ENCODE data around the gene CFDP1.

CFDP1 gene

DNA sequence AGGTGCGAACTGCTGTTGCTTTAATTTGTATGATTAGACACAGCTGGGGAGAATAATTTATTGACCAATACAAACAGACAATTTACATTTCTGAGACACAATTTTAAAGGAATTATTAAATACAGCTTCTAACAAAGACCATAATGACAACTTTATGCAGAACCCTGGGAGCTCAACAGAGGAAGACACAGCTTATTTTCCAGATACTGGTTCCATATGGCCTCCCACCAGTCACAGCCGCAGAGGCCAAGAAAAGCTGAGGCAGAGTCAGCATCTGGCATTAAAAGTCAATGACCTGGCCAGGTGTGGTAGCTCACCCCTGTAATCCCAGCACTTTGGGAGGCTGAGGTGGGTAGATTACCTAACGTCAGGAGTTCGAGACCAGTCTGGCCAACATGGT, 115.8 kb downstream of the CFDP1 start:
- no peak for DNase-seq

DNA sequence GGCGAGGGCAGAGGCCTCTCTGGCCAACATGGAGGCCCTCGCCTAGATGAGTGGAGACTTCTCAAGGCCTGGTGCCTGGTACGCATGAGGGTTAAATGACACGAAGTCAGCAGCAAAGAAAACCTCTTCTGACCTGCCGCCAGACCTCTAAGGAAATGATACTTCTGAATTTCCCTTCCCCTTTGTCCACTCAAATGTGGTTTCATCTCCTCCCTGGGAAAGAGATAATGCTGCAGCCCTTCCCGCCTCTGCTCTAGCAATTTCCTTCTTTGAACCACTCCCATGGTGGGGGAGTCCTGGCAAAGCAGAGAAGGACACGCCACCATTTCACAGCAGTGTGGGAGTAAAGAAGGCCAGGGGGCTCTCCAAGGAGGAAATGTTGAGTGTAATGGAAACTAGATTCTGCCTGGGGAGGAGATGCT, 116.2 kb downstream of the CFDP1 start:
- DNase-seq = no peak

- no peak for DNase-seq
Observed at GRCh38 chr16:75315539-75316306, 117.6 kb downstream of the CFDP1 start.

- DNase-seq = no peak
Observed at GRCh38 chr16:75312875-75313274, 120.4 kb downstream of the CFDP1 start.

DNA sequence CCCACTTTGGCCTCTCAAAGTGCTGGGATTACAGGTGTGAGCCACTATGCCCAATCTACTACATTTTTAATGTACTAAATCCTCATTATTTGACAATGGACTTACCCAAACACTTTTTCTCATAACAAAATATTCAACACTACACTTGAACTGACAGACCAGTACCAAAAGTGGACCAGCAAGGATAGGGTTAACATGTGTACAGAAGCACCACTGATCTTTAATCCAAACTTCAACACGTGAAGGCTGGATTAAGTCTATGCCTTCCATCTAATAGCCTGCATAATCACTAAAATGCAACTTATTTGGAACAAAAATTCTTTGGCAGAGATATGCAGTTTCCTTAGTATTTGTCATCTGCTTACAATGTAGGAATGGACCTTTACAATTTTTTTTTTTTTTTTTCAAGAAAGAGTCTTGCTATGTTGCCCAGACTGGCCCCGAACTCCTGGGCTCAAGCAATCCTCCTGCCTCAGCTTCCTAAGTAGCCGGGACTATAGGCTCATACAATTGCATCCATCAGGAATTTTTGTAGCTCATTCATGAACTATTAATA, 121.8 kb downstream of the CFDP1 start:
- no peak for DNase-seq

- no peak for DNase-seq
Observed at GRCh38 chr16:75310541-75310940, 122.8 kb downstream of the CFDP1 start.

GRCh38 chr16:75309899-75310430, 123.3 kb downstream of the CFDP1 start:
- no peak for DNase-seq

DNA sequence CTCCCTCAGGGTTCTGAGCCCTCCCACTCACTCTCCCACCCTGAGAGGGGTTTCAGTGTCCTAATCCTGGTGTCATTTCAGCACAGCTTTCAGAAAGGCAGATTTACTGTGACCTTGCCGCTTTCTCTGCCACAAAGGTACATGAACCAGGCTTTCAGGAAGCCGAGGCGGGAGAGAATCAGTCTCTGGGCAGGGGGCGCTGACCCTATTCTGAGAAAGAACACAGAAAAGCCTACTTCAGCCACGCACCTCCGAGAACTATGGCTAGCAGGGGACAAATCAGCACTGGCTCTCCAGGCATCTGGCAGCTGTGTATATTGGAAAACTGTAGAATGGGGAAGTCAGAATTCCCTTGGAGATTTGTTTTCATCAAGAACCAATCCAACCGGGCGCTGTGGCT, 124.1 kb downstream of the CFDP1 start:
- DNase-seq = no peak

DNA sequence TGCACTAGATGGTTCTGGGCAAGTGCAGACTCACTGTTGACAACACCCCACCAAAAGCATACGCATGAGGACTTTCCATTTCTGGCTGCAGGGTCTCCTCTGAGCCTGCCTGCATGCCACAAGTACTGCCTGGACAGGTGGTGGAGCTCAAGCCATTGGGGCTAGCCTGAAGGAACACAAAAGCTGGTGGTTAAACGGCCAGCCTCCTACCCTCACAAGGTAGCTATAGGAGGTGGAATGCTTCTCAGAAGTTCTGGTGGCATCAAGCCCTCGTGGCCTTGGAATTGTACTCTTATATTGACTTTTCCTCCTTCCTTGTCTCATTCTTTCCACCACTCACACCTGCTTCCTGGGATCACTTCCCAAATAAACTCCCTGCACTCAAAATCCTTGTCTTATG, 125.3 kb downstream of the CFDP1 start:
- no peak for DNase-seq

DNA sequence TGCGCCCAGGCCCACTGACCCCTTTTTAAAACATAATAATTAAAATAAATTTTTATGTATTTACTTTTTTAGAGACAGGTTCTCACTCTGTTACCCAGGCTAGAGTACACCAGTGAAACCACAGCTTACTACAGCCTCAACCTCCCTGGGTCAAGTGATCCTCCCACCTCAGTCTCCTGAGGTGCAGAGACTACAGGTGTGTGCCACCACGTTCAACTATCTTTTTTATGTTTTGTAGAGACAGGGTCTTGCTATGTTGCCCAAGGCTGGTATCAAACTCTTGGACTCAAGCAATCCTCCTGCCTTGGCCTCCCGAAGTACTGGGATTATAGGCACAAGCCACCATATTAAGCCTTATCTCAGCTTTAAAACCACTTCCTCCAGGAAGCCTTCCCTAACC, 125.8 kb downstream of the CFDP1 start:
- no peak for DNase-seq

GRCh38 chr16:75306099-75306762, 127.1 kb downstream of the CFDP1 start:
- DNase-seq = no peak

DNA sequence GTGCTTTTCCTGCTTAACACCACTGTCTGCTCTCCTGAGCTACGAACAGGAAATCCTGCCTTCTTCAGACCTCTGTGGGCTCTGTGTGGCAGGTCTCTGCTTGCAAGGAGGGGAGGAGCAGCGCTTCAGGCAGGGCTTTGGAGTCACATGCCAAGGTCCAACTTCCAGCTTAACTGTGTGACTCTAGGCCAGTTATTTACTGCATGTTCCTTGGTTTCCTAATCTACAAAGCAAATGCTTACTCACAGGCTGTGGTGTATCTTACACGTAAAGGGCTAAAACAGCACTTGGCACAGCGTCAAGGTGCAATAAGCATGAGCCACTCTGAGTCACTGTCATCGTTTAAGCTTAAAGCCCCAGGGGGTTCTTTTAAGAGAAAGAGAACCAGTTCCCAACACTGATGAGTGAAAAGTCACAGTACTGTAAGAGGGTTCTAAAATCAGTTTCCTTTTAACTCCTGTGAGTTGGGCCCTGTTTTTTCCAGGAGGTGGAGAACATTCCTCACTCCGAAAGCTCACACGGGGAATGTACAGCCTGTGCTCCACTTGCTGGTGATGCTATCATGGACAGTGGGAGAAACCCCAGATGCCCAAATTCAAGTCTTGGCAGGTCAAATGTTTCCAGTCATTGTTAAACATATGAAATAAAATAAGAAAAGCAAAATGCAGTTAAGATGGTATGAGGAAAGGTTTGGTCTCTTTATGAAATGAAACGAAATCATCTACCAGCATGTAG, 127.8 kb downstream of the CFDP1 start:
- DNase-seq = peak in 1 of 2 experiments; percentile 43

- DNase-seq = no peak
Observed at GRCh38 chr16:75304521-75305363, 128.6 kb downstream of the CFDP1 start.

- no peak for DNase-seq
Observed at GRCh38 chr16:75301804-75302203, 131.5 kb downstream of the CFDP1 start.

- DNase-seq = no peak
Observed at GRCh38 chr16:75298267-75298666, 135.0 kb downstream of the CFDP1 start.

- DNase-seq = no peak
Observed at GRCh38 chr16:75296606-75297005, 136.7 kb downstream of the CFDP1 start.

DNA sequence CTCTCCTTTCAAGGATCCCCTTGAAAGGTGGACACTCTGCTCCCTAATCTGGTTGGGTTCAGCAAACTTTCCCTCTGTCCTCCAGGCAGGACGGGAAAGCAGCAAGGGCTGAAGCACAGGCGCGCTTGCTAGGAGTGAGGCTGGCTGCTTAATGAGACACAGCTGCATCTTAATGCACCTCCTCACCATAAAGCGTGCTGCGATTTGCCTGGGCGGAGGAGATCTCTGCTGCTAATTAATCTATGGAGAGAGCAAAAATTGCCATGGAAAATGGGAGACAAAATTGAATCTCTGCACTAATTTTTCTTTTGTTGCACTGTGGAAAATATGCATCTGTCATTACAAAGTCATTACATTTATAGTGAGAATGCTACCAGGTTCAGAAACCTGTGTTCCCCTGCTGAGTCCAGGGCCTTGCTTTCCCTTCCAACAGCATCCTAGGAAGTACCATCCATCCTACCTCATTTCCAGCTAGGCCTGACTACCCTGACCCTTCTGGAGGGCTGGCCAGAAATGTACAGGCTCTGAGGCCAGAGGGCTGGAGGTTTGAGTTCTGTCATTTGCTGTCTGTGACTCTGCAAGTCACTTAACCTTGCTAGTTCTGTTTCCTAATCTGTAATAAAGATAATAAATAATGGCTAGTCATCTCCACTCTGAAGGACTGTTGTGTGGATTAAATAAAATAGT, 138.4 kb downstream of the CFDP1 start:
- DNase-seq = no peak

GRCh38 chr16:75293772-75294171, 139.5 kb downstream of the CFDP1 start:
- no peak for DNase-seq

DNA sequence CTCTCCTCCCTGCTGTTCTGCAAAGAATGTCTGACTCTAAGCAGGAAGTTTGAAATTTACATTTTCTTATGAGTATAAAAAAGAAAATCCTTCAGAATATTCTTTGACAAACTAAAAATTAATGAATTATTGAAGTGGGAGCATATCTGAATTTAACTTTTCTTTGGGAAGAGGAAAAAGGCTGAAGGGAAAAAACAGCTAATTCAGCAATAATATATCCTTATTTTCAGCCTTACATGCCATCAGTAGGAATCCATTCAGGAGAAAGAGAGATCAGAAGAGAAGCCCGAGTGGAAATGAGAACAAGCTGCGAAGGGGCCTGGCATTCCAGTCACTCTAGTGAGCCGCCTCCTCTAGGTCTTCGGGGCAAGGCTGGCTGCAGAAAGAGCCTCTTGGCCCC, 140.1 kb downstream of the CFDP1 start:
- DNase-seq = no peak

GRCh38 chr16:75292691-75293090, 140.6 kb downstream of the CFDP1 start:
- no peak for DNase-seq

DNA sequence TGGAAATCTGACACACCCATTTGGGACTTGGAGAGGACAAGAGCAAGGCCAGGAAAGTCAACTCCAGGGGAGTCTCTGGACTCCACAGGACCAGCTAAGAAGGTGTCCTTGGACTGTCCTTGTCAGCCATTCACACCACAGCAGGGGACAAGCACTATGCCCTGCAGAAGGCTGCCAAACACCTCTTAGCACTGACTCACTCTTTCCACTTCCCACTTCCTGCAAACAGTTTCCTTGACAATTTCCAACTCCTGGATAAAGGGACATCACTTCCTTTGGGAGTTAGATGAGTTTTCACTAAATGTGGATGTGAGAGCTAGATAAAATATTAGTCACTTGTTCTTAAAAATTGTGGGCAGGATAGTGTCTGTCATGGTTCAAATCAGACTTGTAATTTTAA, 144.1 kb downstream of the CFDP1 start:
- no peak for DNase-seq
